Loucy (cell line): ENCODE measurements around the gene CPLANE1.

Experiments used
- H2AFZ ChIP-seq: fragments of 200-600 bp; sonication (generic); 2 replicates; pipeline ENCODE4 v1.6.0; 2016; ENCODE audit warnings: antibody characterized with exemption, mild to moderate bottlenecking, low read length, moderate library complexity
- H3F3A ChIP-seq: fragments of 200-600 bp; 2 replicates; pipeline ENCODE4 v1.6.0; 2016; ENCODE audit warnings: antibody characterized with exemption, low read depth, mild to moderate bottlenecking
- H3K27me3 ChIP-seq: fragments of 200-600 bp; sonication (generic); 2 replicates; pipeline ENCODE4 v1.6.1; 2014; ENCODE audit warnings: low read length, mild to moderate bottlenecking; ENCODE audit not compliant: insufficient read depth, poor library complexity, severe bottlenecking
- H3K36me3 ChIP-seq: fragments of 200-600 bp; sonication (generic); 2 replicates; pipeline ENCODE4 v1.6.1; 2016; ENCODE audit warnings: low read length; ENCODE audit not compliant: insufficient read depth
- H3K4me1 ChIP-seq: fragments of 200-600 bp; sonication (generic); 2 replicates; pipeline ENCODE4 v1.5.1; 2014; ENCODE audit warnings: low read length, mild to moderate bottlenecking; ENCODE audit not compliant: insufficient read depth, poor library complexity, severe bottlenecking
- H3K4me2 ChIP-seq: fragments of 200-600 bp; sonication (generic); 2 replicates; pipeline ENCODE4 v1.6.0; 2014; ENCODE audit warnings: antibody characterized with exemption, low read length, low read depth, mild to moderate bottlenecking; ENCODE audit not compliant: poor library complexity, severe bottlenecking
- H3K4me3 ChIP-seq: fragments of 200-600 bp; sonication (generic); 2 replicates; pipeline ENCODE4 v1.5.1; 2014; ENCODE audit warnings: low read length, mild to moderate bottlenecking, mixed read lengths; ENCODE audit not compliant: poor library complexity, severe bottlenecking
- H3K79me2 ChIP-seq: fragments of 200-600 bp; sonication (generic); 2 replicates; pipeline ENCODE4 v1.6.1; 2014; ENCODE audit warnings: low read length; ENCODE audit not compliant: insufficient read depth
- H3K9ac ChIP-seq: fragments of 200-600 bp; sonication (generic); 2 replicates; pipeline ENCODE4 v1.6.0; 2014; ENCODE audit warnings: mild to moderate bottlenecking, low read depth, low read length, moderate library complexity; ENCODE audit not compliant: poor library complexity, severe bottlenecking
- H3K9me2 ChIP-seq: fragments of 200-600 bp; sonication (generic); replicated peaks from 2 replicates; pipeline ENCODE4 v1.6.1; 2016; ENCODE audit warnings: low read depth, low read length, mixed read lengths
- H3K9me3 ChIP-seq: fragments of 200-600 bp; sonication (generic); 2 replicates; pipeline ENCODE4 v1.6.1; 2014; ENCODE audit warnings: mild to moderate bottlenecking, antibody characterized with exemption, low read length, low read depth; ENCODE audit not compliant: insufficient read depth
- H4K20me1 ChIP-seq: fragments of 200-600 bp; sonication (generic); 2 replicates; pipeline ENCODE4 v1.6.0; 2014; ENCODE audit warnings: antibody characterized with exemption, low read length, mild to moderate bottlenecking; ENCODE audit not compliant: insufficient read depth, poor library complexity, severe bottlenecking
- CTCF ChIP-seq: fragments of 200-600 bp; sonication (generic); conservative IDR thresholded peaks from 2 replicates; pipeline ENCODE4 v1.5.1; 2014; ENCODE audit warnings: mild to moderate bottlenecking, antibody characterized with exemption, low read length
- EZH2phosphoT487 ChIP-seq: fragments of 200-600 bp; IDR thresholded peaks from 2 replicates; pipeline ENCODE4 v1.6.1; 2018; ENCODE audit warnings: antibody characterized with exemption, mild to moderate bottlenecking, moderate library complexity, borderline replicate concordance

Gene CPLANE1

GRCh38 chr5:37120270-37120669, 128.9 kb downstream of the CPLANE1 start:
- Histone ChIP-seq H3K4me1 (peaks cover 9% of the 10 kb centered on the region), H3K9ac (no peak overlapping the region), H3K4me2 (no peak overlapping the region), H3K79me2 (no peaks in the 10 kb centered on the region), H3F3A (no peaks in the 10 kb centered on the region), H3K9me3 (no peaks in the 10 kb centered on the region), H4K20me1 (no peaks in the 10 kb centered on the region), H3K4me3 (no peak overlapping the region), H3K9me2 (no peaks in the 10 kb centered on the region), H2AFZ (no peak overlapping the region), H3K27me3 (no peaks in the 10 kb centered on the region), H3K36me3 (no peaks in the 10 kb centered on the region)
- TF ChIP-seq CTCF: peak; percentile 49
- TF ChIP-seq EZH2phosphoT487: no peak

- peaks cover 8% of the 10 kb centered on the region; the same call in 1 of the 2 replicates for H3K36me3 ChIP-seq
Measured at GRCh38 chr5:37116359-37116758, 132.8 kb downstream of the CPLANE1 start.

GRCh38 chr5:37112383-37112991, 136.7 kb downstream of the CPLANE1 start:
- TF ChIP-seq CTCF: no peak
- no peak for TF ChIP-seq EZH2phosphoT487
- Histone ChIP-seq H3K79me2 (no peaks in the 10 kb centered on the region), H3K9me2 (no peaks in the 10 kb centered on the region), H3K4me3 (peak overlapping the region; percentile 58), H3F3A (no peaks in the 10 kb centered on the region), H4K20me1 (no peaks in the 10 kb centered on the region), H3K27me3 (no peaks in the 10 kb centered on the region), H3K36me3 (peaks cover 8% of the 10 kb centered on the region; the same call in 1 of the 2 replicates), H3K9ac (peak overlapping the region; percentile 68), H3K9me3 (peaks cover 5% of the 10 kb centered on the region; the same call in 1 of the 2 replicates), H3K4me1 (peaks cover 24% of the 10 kb centered on the region), H3K4me2 (peak overlapping the region; percentile 66), H2AFZ (no peak overlapping the region)

More at GRCh38 chr5:37116359-37116758, 132.8 kb downstream of the CPLANE1 start:
- Histone ChIP-seq H4K20me1 (no peaks in the 10 kb centered on the region), H3K27me3 (no peaks in the 10 kb centered on the region), H2AFZ (no peak overlapping the region), H3K9me3 (peaks cover 5% of the 10 kb centered on the region; the same call in 1 of the 2 replicates), H3K4me3 (no peak overlapping the region), H3K4me1 (peaks cover 23% of the 10 kb centered on the region), H3K4me2 (no peak overlapping the region), H3F3A (no peaks in the 10 kb centered on the region), H3K79me2 (no peaks in the 10 kb centered on the region), H3K9me2 (no peaks in the 10 kb centered on the region), H3K9ac (no peak overlapping the region)
- TF ChIP-seq CTCF: no peak
